ENCODE measurements around the gene UAP1L1. TPM values are rescaled to one million over a fixed set of nuclear protein-coding genes. Genes with fewer than 3 reads are reported as not detected.
A peak's percentile ranks its signal among the peaks of the same experiment; 100 is the strongest.

The UAP1L1 gene
- 10 to 100 TPM in 1 of 4 donors, 1 to 10 TPM in 2, under 1 TPM in 1; 0.89 to 25.8 (median 5.3) TPM for polyA plus RNA-seq
- long read RNA-seq, donor 1, transcript UAP1L1-202 (9 exons, 3,365 nt): major isoform, 5 of 35 reads
- long read RNA-seq, donor 1, partial matches to known transcripts: 28 of 35 reads
- long read RNA-seq, donor 1, other reads (novel, unspliced or antisense): 0 of 35 reads
- long read RNA-seq, donor 2, partial matches to known transcripts: 0 of 2 reads
- long read RNA-seq, donor 2, other reads (novel, unspliced or antisense): 0 of 2 reads
- long read RNA-seq, donor 3: 0 reads
- long read RNA-seq, donor 4: 0 reads
- long read RNA-seq, donor 5, partial matches to known transcripts: 0 of 1 reads
- long read RNA-seq, donor 5, other reads (novel, unspliced or antisense): 0 of 1 reads
- long read RNA-seq, donor 6, partial matches to known transcripts: 5 of 7 reads
- long read RNA-seq, donor 6, other reads (novel, unspliced or antisense): 0 of 7 reads
- long read RNA-seq, donor 7: 0 reads
- long read RNA-seq, donor 8: 0 reads
- long read RNA-seq, donor 9, partial matches to known transcripts: 0 of 1 reads
- long read RNA-seq, donor 9, other reads (novel, unspliced or antisense): 0 of 1 reads
- long read RNA-seq, donor 10: 0 reads

- peaks cover 0 to 30% (median 0%) of the 10 kb centered on the region in 3 donors for H3K27me3 ChIP-seq (ENCODE audit: control insufficient read depth in 3 of 3, insufficient read depth in 3 of 3, low read length in 3 of 3)
- WGBS, 3 donors: 3 to 6% (median 3%) methylated on average over 22 to 87 of the region's 87 CpGs
- H3K4me3 ChIP-seq (ENCODE audit: low read depth in 1 of 3, low read length in 3 of 3): peak within 1 kb of the TSS; percentile 58 to 65 (median 64)
- peak; percentile 45 to 82 for DNase-seq
- no peak for FAIRE-seq
- H3K36me3 ChIP-seq (ENCODE audit: control insufficient read depth in 3 of 3, insufficient read depth in 2 of 3, low read depth in 1 of 3, low read length in 3 of 3): peaks cover 0 to 40% (median 0%) of the 10 kb centered on the region in 3 donors
- H3K4me1 ChIP-seq (ENCODE audit: control insufficient read depth in 3 of 3, insufficient read depth in 2 of 3, low read depth in 1 of 3, low read length in 2 of 3): peaks cover 4 to 32% (median 6%) of the 10 kb centered on the region in 3 donors
- H3K9me3 ChIP-seq (ENCODE audit: control insufficient read depth in 2 of 2, insufficient read depth in 1 of 2, low read depth in 1 of 2, low read length in 1 of 2): no peaks in the 10 kb centered on the region
- peak within 1 kb of the TSS; percentile 24 to 64 (median 58) for H3K27ac ChIP-seq (ENCODE audit: low read depth in 1 of 3, low read length in 2 of 3)
Measured at GRCh38 chr9:137077010-137077747, at the start of gene UAP1L1. Gene UAP1L1 (plus strand): TSS chr9:137077517. CDS start chr9:137077533, 16 bp downstream.

GRCh38 chr9:137028263-137029057 lies 48.9 kb upstream of the UAP1L1 start:
- peaks cover 0 to 57% (median 0%) of the 10 kb centered on the region in 3 donors for H3K4me1 ChIP-seq (ENCODE audit: control insufficient read depth in 3 of 3, insufficient read depth in 2 of 3, low read depth in 1 of 3, low read length in 2 of 3)
- no peak for FAIRE-seq

GRCh38 chr9:137029058-137029936 lies 48.0 kb upstream of the UAP1L1 start:
- peaks cover 0 to 56% (median 0%) of the 10 kb centered on the region in 3 donors for H3K4me1 ChIP-seq (ENCODE audit: control insufficient read depth in 3 of 3, insufficient read depth in 2 of 3, low read depth in 1 of 3, low read length in 2 of 3)
- H3K27me3 ChIP-seq (ENCODE audit: control insufficient read depth in 3 of 3, insufficient read depth in 3 of 3, low read length in 3 of 3): peaks cover 0 to 10% (median 0%) of the 10 kb centered on the region in 3 donors
- DNase-seq (peak; percentile 60 to 80), FAIRE-seq (no peak)
- WGBS, 3 donors: 18 to 27% (median 25%) methylated on average over 17 to 19 of the region's 19 CpGs
- H3K4me3 ChIP-seq (ENCODE audit: low read depth in 1 of 3, low read length in 3 of 3): peak overlapping the region in 2 of 3 donors; percentile 35 to 64
- H3K27ac ChIP-seq (ENCODE audit: low read depth in 1 of 3, low read length in 2 of 3): no peak overlapping the region
- H3K36me3 ChIP-seq (ENCODE audit: control insufficient read depth in 3 of 3, insufficient read depth in 2 of 3, low read depth in 1 of 3, low read length in 3 of 3): no peaks in the 10 kb centered on the region
- H3K9me3 ChIP-seq (ENCODE audit: control insufficient read depth in 2 of 2, insufficient read depth in 1 of 2, low read depth in 1 of 2, low read length in 1 of 2): no peaks in the 10 kb centered on the region

More at GRCh38 chr9:137028263-137029057, 48.9 kb upstream of the UAP1L1 start:
- H3K27me3 ChIP-seq (ENCODE audit: control insufficient read depth in 3 of 3, insufficient read depth in 3 of 3, low read length in 3 of 3): peaks cover 0 to 10% (median 0%) of the 10 kb centered on the region in 3 donors
- H3K27ac ChIP-seq (ENCODE audit: low read depth in 1 of 3, low read length in 2 of 3): peak overlapping the region in 1 of 3 donors; percentile 34
- H3K4me3 ChIP-seq (ENCODE audit: low read depth in 1 of 3, low read length in 3 of 3): peak overlapping the region; percentile 20 to 64 (median 35)
- DNase-seq: peak; percentile 64 to 88
- peaks cover 0 to 3% (median 0%) of the 10 kb centered on the region in 3 donors for H3K36me3 ChIP-seq (ENCODE audit: control insufficient read depth in 3 of 3, insufficient read depth in 2 of 3, low read depth in 1 of 3, low read length in 3 of 3)
- 0 to 1% (median 0%) methylated on average over 47 to 98 of the region's 98 CpGs for WGBS, 3 donors
- H3K9me3 ChIP-seq (ENCODE audit: control insufficient read depth in 2 of 2, insufficient read depth in 1 of 2, low read depth in 1 of 2, low read length in 1 of 2): no peaks in the 10 kb centered on the region

GRCh38 chr9:137030006-137030405 lies 47.3 kb upstream of the UAP1L1 start:
- 59 to 65% (median 64%) methylated on average over 12 to 15 of the region's 15 CpGs for WGBS, 3 donors
- Histone ChIP-seq H3K27me3 (ENCODE audit: control insufficient read depth in 3 of 3, insufficient read depth in 3 of 3, low read length in 3 of 3) (peaks cover 0 to 10% (median 0%) of the 10 kb centered on the region in 3 donors), H3K27ac (ENCODE audit: low read depth in 1 of 3, low read length in 2 of 3) (no peak overlapping the region), H3K4me1 (ENCODE audit: control insufficient read depth in 3 of 3, insufficient read depth in 2 of 3, low read depth in 1 of 3, low read length in 2 of 3) (peaks cover 0 to 63% (median 0%) of the 10 kb centered on the region in 3 donors), H3K4me3 (ENCODE audit: low read depth in 1 of 3, low read length in 3 of 3) (no peak overlapping the region), H3K9me3 (ENCODE audit: control insufficient read depth in 2 of 2, insufficient read depth in 1 of 2, low read depth in 1 of 2, low read length in 1 of 2) (no peaks in the 10 kb centered on the region), H3K36me3 (ENCODE audit: control insufficient read depth in 3 of 3, insufficient read depth in 2 of 3, low read depth in 1 of 3, low read length in 3 of 3) (no peaks in the 10 kb centered on the region)
- DNase-seq: no peak
- FAIRE-seq: no peak

- WGBS, 3 donors: 66 to 80% (median 74%) methylated on average over 62 to 65 of the region's 65 CpGs
- H3K4me3 ChIP-seq (ENCODE audit: low read depth in 1 of 3, low read length in 3 of 3): no peak overlapping the region
- no peak overlapping the region for H3K27ac ChIP-seq (ENCODE audit: low read depth in 1 of 3, low read length in 2 of 3)
Measured at GRCh38 chr9:137030538-137031527, 46.5 kb upstream of the UAP1L1 start.

GRCh38 chr9:137031904-137032640 lies 45.2 kb upstream of the UAP1L1 start, which contains the start of gene FUT7:
Gene FUT7 (minus strand): TSS chr9:137032088. CDS start chr9:137031991, 97 bp downstream.
- H3K27me3 ChIP-seq (ENCODE audit: control insufficient read depth in 3 of 3, insufficient read depth in 3 of 3, low read length in 3 of 3): peaks cover 0 to 9% (median 0%) of the 10 kb centered on the region in 3 donors
- peaks cover 0 to 60% (median 0%) of the 10 kb centered on the region in 3 donors for H3K4me1 ChIP-seq (ENCODE audit: control insufficient read depth in 3 of 3, insufficient read depth in 2 of 3, low read depth in 1 of 3, low read length in 2 of 3)
- peak within 1 kb of the TSS in 1 of 3 donors; percentile 6 for H3K27ac ChIP-seq (ENCODE audit: low read depth in 1 of 3, low read length in 2 of 3)
- peak; percentile 57 to 67 for DNase-seq
- no peak within 1 kb of the TSS for H3K4me3 ChIP-seq (ENCODE audit: low read depth in 1 of 3, low read length in 3 of 3)
- 34 to 43% (median 40%) methylated on average over 14 to 16 of the region's 16 CpGs for WGBS, 3 donors
- no peak for FAIRE-seq
- no peaks in the 10 kb centered on the region for H3K9me3 ChIP-seq (ENCODE audit: control insufficient read depth in 2 of 2, insufficient read depth in 1 of 2, low read depth in 1 of 2, low read length in 1 of 2)
- H3K36me3 ChIP-seq (ENCODE audit: control insufficient read depth in 3 of 3, insufficient read depth in 2 of 3, low read depth in 1 of 3, low read length in 3 of 3): no peaks in the 10 kb centered on the region

More at GRCh38 chr9:137030538-137031527, 46.5 kb upstream of the UAP1L1 start:
- Histone ChIP-seq H3K27me3 (ENCODE audit: control insufficient read depth in 3 of 3, insufficient read depth in 3 of 3, low read length in 3 of 3) (peaks cover 0 to 10% (median 0%) of the 10 kb centered on the region in 3 donors), H3K9me3 (ENCODE audit: control insufficient read depth in 2 of 2, insufficient read depth in 1 of 2, low read depth in 1 of 2, low read length in 1 of 2) (no peaks in the 10 kb centered on the region), H3K36me3 (ENCODE audit: control insufficient read depth in 3 of 3, insufficient read depth in 2 of 3, low read depth in 1 of 3, low read length in 3 of 3) (no peaks in the 10 kb centered on the region), H3K4me1 (ENCODE audit: control insufficient read depth in 3 of 3, insufficient read depth in 2 of 3, low read depth in 1 of 3, low read length in 2 of 3) (peaks cover 0 to 67% (median 0%) of the 10 kb centered on the region in 3 donors)
- no peak for FAIRE-seq
- DNase-seq: no peak
